Daoy (cell line): ENCODE data around the gene DENND1B. TPM values are rescaled to one million over a fixed set of nuclear protein-coding genes. Genes with fewer than 3 reads are reported as not detected.

Experiments used
- DNase-seq: peaks from one replicate; pipeline ENCODE4 v3.0.0-alpha.2; 2015; ENCODE audit warnings: low read depth
- total RNA-seq: library from RNA; depleted of rRNA; stranded (reverse); fragments of >200 nt; shearing (Covaris generic); gene quantifications from 2 replicates; pipeline ENCODE4 v1.2.3, GENCODE V29; 2014; rRNA removed

DENND1B gene
- total RNA-seq = 3.8 and 5.6 TPM in 2 replicates

- DNase-seq = peak; percentile 78
Observed at GRCh38 chr1:197775282-197776262, at the start of gene DENND1B. Gene DENND1B, minus strand, starts transcription at chr1:197775480. Its CDS starts 325 bp downstream, at chr1:197775155.

- DNase-seq = no peak
Observed at GRCh38 chr1:197814306-197814705, 39.0 kb upstream of the DENND1B start.

GRCh38 chr1:197813741-197814140 is 38.5 kb upstream of the DENND1B start:
- DNase-seq = no peak

GRCh38 chr1:197811769-197812168 is 36.5 kb upstream of the DENND1B start:
- DNase-seq = no peak

- DNase-seq = no peak
Observed at GRCh38 chr1:197810812-197811211, 35.5 kb upstream of the DENND1B start.

GRCh38 chr1:197808880-197809279 is 33.6 kb upstream of the DENND1B start:
- DNase-seq = no peak

- no peak for DNase-seq
Observed at GRCh38 chr1:197807739-197808453, 32.6 kb upstream of the DENND1B start.

GRCh38 chr1:197807216-197807615 is 31.9 kb upstream of the DENND1B start:
- DNase-seq = no peak

- DNase-seq = no peak
Observed at GRCh38 chr1:197806718-197807117, 31.4 kb upstream of the DENND1B start.

- DNase-seq = no peak
Observed at GRCh38 chr1:197801684-197802083, 26.4 kb upstream of the DENND1B start.

GRCh38 chr1:197801111-197801482 is 25.8 kb upstream of the DENND1B start:
- DNase-seq = no peak

GRCh38 chr1:197800379-197801110 is 25.3 kb upstream of the DENND1B start:
- DNase-seq = no peak

- DNase-seq = peak; percentile 58
Observed at GRCh38 chr1:197799271-197799670, 24.0 kb upstream of the DENND1B start.

GRCh38 chr1:197798492-197798891 is 23.2 kb upstream of the DENND1B start:
- DNase-seq = no peak

- DNase-seq = no peak
Observed at GRCh38 chr1:197797010-197797409, 21.7 kb upstream of the DENND1B start.

- DNase-seq = no peak
Observed at GRCh38 chr1:197788741-197789739, 13.8 kb upstream of the DENND1B start.

GRCh38 chr1:197787623-197788536 is 12.6 kb upstream of the DENND1B start:
- no peak for DNase-seq

GRCh38 chr1:197787056-197787455 is 11.8 kb upstream of the DENND1B start:
- peak; percentile 69 for DNase-seq

GRCh38 chr1:197786280-197786679 is 11.0 kb upstream of the DENND1B start:
- no peak for DNase-seq

- DNase-seq = no peak
Observed at GRCh38 chr1:197783510-197783948, 8.2 kb upstream of the DENND1B start.
